Panc1 (cell line): ENCODE measurements around the gene GRIN2A. TPM values are rescaled to one million over a fixed set of nuclear protein-coding genes. Genes with fewer than 3 reads are reported as not detected.

ENCODE experiments used
- ATAC-seq: fragments of 200-7000 bp; cut with Tn5 transposase; 2 replicates; pipeline ENCODE4 v1.9.1; 2020; ENCODE audit warnings: mild to moderate bottlenecking, moderate library complexity
- BruUV-seq: library from RNA; stranded (reverse); fragments of 400-500 nt; replicated peaks from 2 replicates; lab custom pipeline; 2021; lab: Mats Ljungman, UMichigan
- CTCF ChIA-PET: fragments of 300-600 bp; sonication (Branson Sonifier 250); formaldehyde crosslinking; loops from one replicate; lab custom pipeline; 2022; ENCODE audit warnings: antibody characterized with exemption; lab: Charles Lee
- POLR2A ChIA-PET: fragments of 300-600 bp; sonication (Branson Sonifier 250); formaldehyde crosslinking; loops from one replicate; lab custom pipeline; 2022; ENCODE audit warnings: antibody characterized with exemption; lab: Charles Lee
- DNase-seq: peaks from one replicate; pipeline ENCODE4 v3.0.0-alpha.2; 2010; ENCODE audit warnings: low read depth, low spot score
- H3K27ac ChIP-seq: 2 replicates; pipeline ENCODE4 v1.5.1; 2011; ENCODE audit warnings: mild to moderate bottlenecking, low read length, inconsistent platforms
- H3K27me3 ChIP-seq: fragments of 200-500 bp; sonication (Bioruptor generic); 2 replicates; pipeline ENCODE4 v1.6.0; 2014; ENCODE audit warnings: low read length, inconsistent platforms; ENCODE audit not compliant: control insufficient read depth, insufficient read depth
- H3K36me3 ChIP-seq: fragments of 200-500 bp; sonication (Bioruptor generic); 2 replicates; pipeline ENCODE4 v1.5.1; 2014; ENCODE audit warnings: inconsistent platforms, mild to moderate bottlenecking, low read length, moderate library complexity; ENCODE audit not compliant: control insufficient read depth, insufficient read depth
- H3K4me1 ChIP-seq: 2 replicates; pipeline ENCODE4 v1.5.1; 2011; ENCODE audit warnings: inconsistent platforms, mild to moderate bottlenecking, low read length, moderate library complexity; ENCODE audit not compliant: control insufficient read depth, insufficient read depth
- H3K4me3 ChIP-seq, 2 experiments: 2 replicates each; pipeline ENCODE4 v1.5.1; 2011 to 2012; ENCODE audit warnings: low read depth in 2 of 2, low read length in 2 of 2, mild to moderate bottlenecking in 2 of 2, inconsistent platforms in 1 of 2, moderate library complexity in 1 of 2
- H3K9me3 ChIP-seq: fragments of 200-500 bp; sonication (Bioruptor generic); 2 replicates; pipeline ENCODE4 v1.5.1; 2014; ENCODE audit warnings: low read depth, mild to moderate bottlenecking, inconsistent platforms, low read length, moderate library complexity; ENCODE audit not compliant: control insufficient read depth, insufficient read depth
- CTCF ChIP-seq: fragments of 450-650 bp; IDR thresholded peaks from 2 replicates; pipeline ENCODE4 v1.5.1; 2017; ENCODE audit warnings: mild to moderate bottlenecking
- POLR2AphosphoS5 ChIP-seq: IDR thresholded peaks from 2 replicates; pipeline ENCODE4 v1.6.1; 2012; ENCODE audit warnings: mild to moderate bottlenecking, low read depth, low read length, moderate library complexity
- REST ChIP-seq, 2 experiments: IDR thresholded peaks; 2 replicates each; pipeline ENCODE4 v1.6.1; 2011 to 2012; ENCODE audit warnings: low read depth in 2 of 2, control low read depth in 1 of 2, low read length in 1 of 2, mild to moderate bottlenecking in 1 of 2, moderate library complexity in 1 of 2; ENCODE audit not compliant: insufficient read depth in 1 of 2
- SIN3A ChIP-seq: IDR thresholded peaks from 2 replicates; pipeline ENCODE4 v1.6.1; 2012; ENCODE audit warnings: low read depth, mild to moderate bottlenecking, low read length, moderate library complexity, borderline replicate concordance; ENCODE audit not compliant: insufficient read depth
- TCF7L2 ChIP-seq: IDR thresholded peaks from 2 replicates; pipeline ENCODE4 v1.6.1; 2011; ENCODE audit warnings: mild to moderate bottlenecking, low read depth, low read length, inconsistent platforms
- in situ Hi-C: cut with HindIII; loops from 2 replicates; pipeline ENCODE4 v1.10.0; 2016; ENCODE audit warnings: low sequenced_read_pairs, low pct_unique_long_range_greater_than_20kb
- intact Hi-C: fragments of 100-400 bp; cut with micrococcal nuclease; formaldehyde crosslinking; loops from one replicate; pipeline ENCODE4 v1.10.0; 2022; ENCODE audit not compliant: unreplicated experiment
- total RNA-seq: library from RNA; stranded (reverse); gene quantifications from one replicate; pipeline ENCODE4 v1.2.1, GENCODE V29; 2021; ENCODE audit not compliant: unreplicated experiment

The GRIN2A gene
- total RNA-seq, 1 experiment from 2014 or later = 12.3 TPM

- Histone ChIP-seq H3K4me1 (no peaks in the 10 kb centered on the region), H3K9me3 (no peaks in the 10 kb centered on the region), H3K27me3 (no peaks in the 10 kb centered on the region), H3K4me3 (no peak overlapping the region), H3K27ac (no peak overlapping the region), H3K36me3 (no peaks in the 10 kb centered on the region)
- DNase-seq (no peak), ATAC-seq (no peak)
- intact Hi-C loops = no loop called here
- POLR2A ChIA-PET = no interaction called here
- CTCF ChIA-PET = no interaction called here
- in situ Hi-C loops = no loop called here
- TF ChIP-seq TCF7L2 = no peak
- TF ChIP-seq REST (IDR thresholded peaks at IDR 0.05; ENCODE audit: insufficient read depth in 1 of 2, low read depth in 2 of 2, low read length in 1 of 2) = no peak
- no peak for TF ChIP-seq CTCF
- no peak for TF ChIP-seq POLR2AphosphoS5
- no peak for TF ChIP-seq SIN3A
- BruUV-seq = no TSS peak
Observed at GRCh38 chr16:10138881-10139280, 43.3 kb downstream of the GRIN2A start.

GRCh38 chr16:10137341-10137740 is 44.9 kb downstream of the GRIN2A start:
- ATAC-seq = no peak
- ChIA-PET CTCF (no interaction called here), POLR2A (no interaction called here)
- Histone ChIP-seq H3K27me3 (no peaks in the 10 kb centered on the region), H3K36me3 (no peaks in the 10 kb centered on the region), H3K4me3 (no peak overlapping the region), H3K4me1 (no peaks in the 10 kb centered on the region), H3K27ac (no peak overlapping the region), H3K9me3 (no peaks in the 10 kb centered on the region)
- in situ Hi-C loops = no loop called here
- no TSS peak for BruUV-seq
- no peak for DNase-seq
- intact Hi-C loops = no loop called here
- TF ChIP-seq POLR2AphosphoS5 = no peak
- no peak for TF ChIP-seq SIN3A
- TF ChIP-seq CTCF = no peak; the same call in 1 of the 2 replicates
- TF ChIP-seq TCF7L2 = no peak
- TF ChIP-seq REST (IDR thresholded peaks at IDR 0.05; ENCODE audit: insufficient read depth in 1 of 2, low read depth in 2 of 2, low read length in 1 of 2) = no peak
